KMS-11 (cell line): ENCODE results near the gene KLHL5.
A peak's percentile ranks its signal among the peaks of the same experiment; 100 is the strongest.

ENCODE experiments used
- H2AFZ ChIP-seq: fragments of 200-600 bp; sonication (generic); 2 replicates; pipeline ENCODE4 v1.6.1; 2016; ENCODE audit warnings: antibody characterized with exemption, mixed run types, low read depth
- H3K27ac ChIP-seq: fragments of 200-600 bp; sonication (generic); 2 replicates; pipeline ENCODE4 v1.6.1; 2016; ENCODE audit warnings: mild to moderate bottlenecking, mixed run types
- H3K27me3 ChIP-seq: fragments of 200-600 bp; sonication (generic); 2 replicates; pipeline ENCODE4 v1.6.1; 2017; ENCODE audit warnings: mild to moderate bottlenecking, low read depth, mixed run types, moderate library complexity; ENCODE audit not compliant: insufficient read depth
- H3K36me3 ChIP-seq: fragments of 200-600 bp; sonication (generic); 2 replicates; pipeline ENCODE4 v1.6.1; 2017; ENCODE audit warnings: mild to moderate bottlenecking, mixed run types; ENCODE audit not compliant: insufficient read depth
- H3K4me1 ChIP-seq: fragments of 200-600 bp; sonication (generic); 2 replicates; pipeline ENCODE4 v1.6.1; 2016; ENCODE audit warnings: mild to moderate bottlenecking, low read depth, mixed run types; ENCODE audit not compliant: poor library complexity, severe bottlenecking
- H3K4me2 ChIP-seq: fragments of 200-600 bp; sonication (generic); 2 replicates; pipeline ENCODE4 v1.7.0; 2016; ENCODE audit warnings: mild to moderate bottlenecking, mixed run types
- H3K4me3 ChIP-seq: fragments of 200-600 bp; sonication (generic); IDR thresholded peaks from 2 replicates; pipeline ENCODE4 v1.6.1; 2017; ENCODE audit warnings: low read depth, low read length, mixed read lengths; ENCODE audit not compliant: insufficient read depth
- H3K79me2 ChIP-seq: fragments of 200-600 bp; sonication (generic); 2 replicates; pipeline ENCODE4 v1.6.1; 2016; ENCODE audit warnings: low read depth, mixed run types; ENCODE audit not compliant: insufficient read depth
- H3K9ac ChIP-seq: fragments of 200-600 bp; sonication (generic); 2 replicates; pipeline ENCODE4 v1.6.1; 2016; ENCODE audit warnings: mild to moderate bottlenecking, mixed run types
- H4K20me1 ChIP-seq: fragments of 200-600 bp; sonication (generic); 2 replicates; pipeline ENCODE4 v1.6.1; 2016; ENCODE audit warnings: mild to moderate bottlenecking, mixed run types; ENCODE audit not compliant: insufficient read depth
- TF ChIP-seq, protein P1 (sequence below): fragments of 200-600 bp; sonication (generic); conservative IDR thresholded peaks from 2 replicates; pipeline ENCODE4 v1.6.1; 2017; ENCODE audit warnings: low read depth, mild to moderate bottlenecking, antibody characterized with exemption, low read length, moderate library complexity, mixed read lengths

The KLHL5 gene

DNA sequence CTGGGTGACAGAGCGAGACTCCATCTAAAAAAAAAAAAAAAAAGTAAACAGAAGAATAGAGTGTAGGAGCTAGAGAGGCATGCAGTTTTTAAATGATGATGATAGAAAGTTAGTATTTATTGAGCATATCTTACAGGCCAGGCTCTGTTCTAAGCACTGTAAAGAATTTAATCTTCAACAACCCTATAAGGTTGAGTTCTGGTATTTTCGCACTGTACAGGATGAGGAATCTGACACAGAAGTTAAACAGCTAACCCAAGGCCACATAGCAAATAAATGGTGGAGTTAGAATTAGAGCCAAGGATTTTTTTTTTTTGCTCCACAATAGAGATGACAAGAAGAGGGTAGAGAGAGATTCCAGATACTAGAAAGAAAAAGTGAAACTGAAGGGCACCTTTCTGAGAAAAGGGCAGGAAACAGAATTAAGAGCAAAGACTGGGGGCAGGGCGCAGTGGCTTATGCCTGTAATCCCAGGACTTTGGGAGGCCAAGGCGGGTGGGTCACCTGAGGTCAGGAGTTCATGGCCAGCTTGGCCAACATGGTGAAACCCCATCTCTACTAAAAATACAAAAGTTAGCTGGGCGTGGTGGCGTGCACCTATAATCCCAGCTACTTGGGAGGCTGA, 56.1 kb downstream of the KLHL5 start:
- H3K9ac ChIP-seq: no peak overlapping the region
- no peak overlapping the region for H2AFZ ChIP-seq
- no peak overlapping the region for H3K27ac ChIP-seq
- TF ChIP-seq, protein P1, sequence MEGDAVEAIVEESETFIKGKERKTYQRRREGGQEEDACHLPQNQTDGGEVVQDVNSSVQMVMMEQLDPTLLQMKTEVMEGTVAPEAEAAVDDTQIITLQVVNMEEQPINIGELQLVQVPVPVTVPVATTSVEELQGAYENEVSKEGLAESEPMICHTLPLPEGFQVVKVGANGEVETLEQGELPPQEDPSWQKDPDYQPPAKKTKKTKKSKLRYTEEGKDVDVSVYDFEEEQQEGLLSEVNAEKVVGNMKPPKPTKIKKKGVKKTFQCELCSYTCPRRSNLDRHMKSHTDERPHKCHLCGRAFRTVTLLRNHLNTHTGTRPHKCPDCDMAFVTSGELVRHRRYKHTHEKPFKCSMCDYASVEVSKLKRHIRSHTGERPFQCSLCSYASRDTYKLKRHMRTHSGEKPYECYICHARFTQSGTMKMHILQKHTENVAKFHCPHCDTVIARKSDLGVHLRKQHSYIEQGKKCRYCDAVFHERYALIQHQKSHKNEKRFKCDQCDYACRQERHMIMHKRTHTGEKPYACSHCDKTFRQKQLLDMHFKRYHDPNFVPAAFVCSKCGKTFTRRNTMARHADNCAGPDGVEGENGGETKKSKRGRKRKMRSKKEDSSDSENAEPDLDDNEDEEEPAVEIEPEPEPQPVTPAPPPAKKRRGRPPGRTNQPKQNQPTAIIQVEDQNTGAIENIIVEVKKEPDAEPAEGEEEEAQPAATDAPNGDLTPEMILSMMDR: no peak
- H3K36me3 ChIP-seq: no peaks in the 10 kb centered on the region
- no peaks in the 10 kb centered on the region for H3K27me3 ChIP-seq
- H3K4me1 ChIP-seq: peaks cover 6% of the 10 kb centered on the region
- H4K20me1 ChIP-seq: no peaks in the 10 kb centered on the region
- no peaks in the 10 kb centered on the region for H3K79me2 ChIP-seq
- 0 out of 2 replicates have a peak overlapping the region, but pooled peaks have one; percentile 13 for H3K4me2 ChIP-seq
- no peak overlapping the region for H3K4me3 ChIP-seq

DNA sequence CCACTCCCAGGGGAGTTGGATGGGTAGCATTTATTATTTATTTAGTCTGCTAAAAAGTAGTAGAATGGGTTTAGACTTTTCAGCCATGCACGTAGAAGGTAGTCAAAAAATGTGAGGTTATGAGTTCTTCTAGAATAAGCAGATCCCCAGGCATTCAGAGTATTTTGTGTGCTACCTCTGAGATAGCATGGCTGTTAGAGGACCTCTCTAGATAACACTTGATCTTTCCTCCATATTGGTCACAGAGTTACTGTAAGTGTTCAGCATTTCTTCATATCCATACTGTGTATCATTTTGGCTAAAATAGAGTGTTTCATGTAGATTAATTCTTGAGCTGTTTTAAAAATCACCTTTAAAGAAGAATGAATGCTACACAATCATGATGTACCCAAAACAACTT, 58.4 kb downstream of the KLHL5 start:
- no peaks in the 10 kb centered on the region for H4K20me1 ChIP-seq
- no peak overlapping the region for H3K27ac ChIP-seq
- no peak overlapping the region for H3K4me2 ChIP-seq
- no peaks in the 10 kb centered on the region for H3K79me2 ChIP-seq
- H3K27me3 ChIP-seq: no peaks in the 10 kb centered on the region
- H3K9ac ChIP-seq: no peak overlapping the region
- TF ChIP-seq, protein P1: no peak
- H3K4me3 ChIP-seq: no peak overlapping the region
- peaks cover 6% of the 10 kb centered on the region for H3K4me1 ChIP-seq
- H3K36me3 ChIP-seq: no peaks in the 10 kb centered on the region
- no peak overlapping the region for H2AFZ ChIP-seq

DNA sequence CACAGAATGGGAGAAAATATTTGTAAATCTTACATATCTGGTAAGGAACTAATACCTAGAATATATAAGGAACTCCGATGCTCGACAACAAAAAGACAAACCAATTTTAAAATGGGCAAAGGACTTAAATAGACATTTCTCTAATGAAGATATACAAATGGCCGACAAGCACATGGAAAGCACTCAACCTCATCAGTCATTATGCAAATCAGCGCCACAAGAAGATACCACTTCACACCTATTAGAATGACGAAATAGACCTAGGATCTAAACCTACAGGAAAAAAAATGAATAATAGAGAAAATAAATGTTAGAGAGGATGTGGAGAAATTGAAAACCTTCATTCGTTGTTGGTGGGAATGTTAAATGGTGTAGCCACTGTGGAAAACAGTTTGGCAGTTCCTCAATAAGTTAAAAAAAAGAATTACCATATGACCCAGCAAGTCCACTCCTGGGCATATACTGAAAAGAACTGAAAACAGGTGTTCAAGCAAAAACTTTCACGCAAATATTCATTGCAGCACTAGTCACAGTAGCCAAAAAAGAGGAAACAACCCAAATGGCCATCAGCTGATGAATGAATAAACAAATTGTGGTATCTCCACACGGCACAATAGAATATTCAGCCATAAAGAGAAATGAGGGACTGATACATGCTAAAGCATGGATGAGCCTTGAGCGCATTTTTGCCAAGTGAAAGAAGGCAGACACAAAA, 63.0 kb downstream of the KLHL5 start:
- no peaks in the 10 kb centered on the region for H3K27me3 ChIP-seq
- H3K27ac ChIP-seq: no peak overlapping the region
- no peak overlapping the region for H3K4me3 ChIP-seq
- no peak overlapping the region for H2AFZ ChIP-seq
- H3K9ac ChIP-seq: no peak overlapping the region
- no peaks in the 10 kb centered on the region for H4K20me1 ChIP-seq
- no peaks in the 10 kb centered on the region for H3K4me1 ChIP-seq
- TF ChIP-seq, protein P1: no peak
- H3K36me3 ChIP-seq: no peaks in the 10 kb centered on the region
- H3K79me2 ChIP-seq: no peaks in the 10 kb centered on the region
- no peak overlapping the region for H3K4me2 ChIP-seq

DNA sequence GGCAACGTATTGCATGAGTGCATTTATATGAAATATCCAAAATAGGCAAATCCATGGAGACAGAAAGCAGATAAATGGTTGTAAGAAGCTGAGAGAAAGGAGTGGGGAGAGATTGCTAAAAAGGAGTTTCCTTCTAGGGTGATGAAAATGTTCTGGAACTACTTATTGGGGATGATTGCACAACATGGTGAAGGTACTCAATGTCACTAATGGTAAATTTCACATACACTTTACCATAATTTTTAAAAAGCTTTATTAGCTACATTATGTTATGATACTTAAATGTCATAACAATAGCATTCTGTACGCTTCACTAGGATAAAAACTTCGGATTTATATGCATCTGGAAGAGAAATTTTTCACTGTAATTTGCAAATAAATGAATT, 63.6 kb downstream of the KLHL5 start:
- no peaks in the 10 kb centered on the region for H3K79me2 ChIP-seq
- H3K27me3 ChIP-seq: no peaks in the 10 kb centered on the region
- no peak overlapping the region for H3K4me2 ChIP-seq
- H4K20me1 ChIP-seq: no peaks in the 10 kb centered on the region
- no peaks in the 10 kb centered on the region for H3K4me1 ChIP-seq
- no peak overlapping the region for H3K9ac ChIP-seq
- TF ChIP-seq, protein P1: no peak
- no peak overlapping the region for H3K4me3 ChIP-seq
- H3K36me3 ChIP-seq: no peaks in the 10 kb centered on the region
- H2AFZ ChIP-seq: no peak overlapping the region
- no peak overlapping the region for H3K27ac ChIP-seq
